HepG2 (cell line): ENCODE measurements around the gene TST. TPM values are rescaled to one million over a fixed set of nuclear protein-coding genes. Genes with fewer than 3 reads are reported as not detected.

Experiments used
- ATM ChIP-seq: fragments of 450-650 bp; IDR thresholded peaks from 2 replicates; pipeline ENCODE4 v1.7.1; 2017; ENCODE audit warnings: mild to moderate bottlenecking, borderline replicate concordance
- CENPX ChIP-seq: sonication (generic); formaldehyde crosslinking; IDR thresholded peaks from 2 replicates; pipeline ENCODE4 v1.9.0; 2021; ENCODE audit warnings: mild to moderate bottlenecking, missing genetic modification reagents, moderate library complexity
- CREM ChIP-seq, 2 experiments: sonication (generic) in 1 of 2; formaldehyde crosslinking in 1 of 2; IDR thresholded peaks; 2 replicates each; pipeline versions ENCODE4 v1.4.0 to v1.6.1; 2016 to 2020; ENCODE audit warnings: antibody characterized with exemption in 1 of 2, mild to moderate bottlenecking in 1 of 2, missing genetic modification reagents in 1 of 2
- HNRNPK ChIP-seq: fragments of 200-400 bp; formaldehyde crosslinking; IDR thresholded peaks from 2 replicates; pipeline ENCODE4 v1.6.1; 2018; ENCODE audit warnings: low read length, low read depth, moderate library complexity, mild to moderate bottlenecking; ENCODE audit not compliant: poor library complexity, severe bottlenecking
- MAF1 ChIP-seq: sonication (generic); formaldehyde crosslinking; IDR thresholded peaks from 2 replicates; pipeline ENCODE4 v1.5.0; 2020; ENCODE audit warnings: missing genetic modification reagents, borderline replicate concordance
- MTA1 ChIP-seq: sonication (generic); formaldehyde crosslinking; IDR thresholded peaks from 2 replicates; pipeline ENCODE4 v1.4.0; 2020; ENCODE audit warnings: missing genetic modification reagents, mild to moderate bottlenecking, borderline replicate concordance
- RARA ChIP-seq: IDR thresholded peaks from 2 replicates; pipeline ENCODE4 v1.6.1; 2016; ENCODE audit warnings: missing genetic modification reagents, missing compliant biosample characterization
- SP2 ChIP-seq: sonication (generic); formaldehyde crosslinking; IDR thresholded peaks from 2 replicates; pipeline ENCODE4 v1.5.1; 2020; ENCODE audit warnings: mild to moderate bottlenecking, missing genetic modification reagents
- SP4 ChIP-seq: sonication (generic); formaldehyde crosslinking; IDR thresholded peaks from 2 replicates; pipeline ENCODE4 v1.8.1; 2023; ENCODE audit warnings: mild to moderate bottlenecking, missing genetic modification reagents
- STAT5B ChIP-seq: sonication (generic); formaldehyde crosslinking; IDR thresholded peaks from 2 replicates; pipeline ENCODE4 v1.4.0; 2020; ENCODE audit warnings: missing genetic modification reagents
- ZKSCAN5 ChIP-seq: sonication (generic); formaldehyde crosslinking; IDR thresholded peaks from 2 replicates; pipeline ENCODE4 v1.5.1; 2020; ENCODE audit warnings: mild to moderate bottlenecking, missing genetic modification reagents
- ZMAT3 ChIP-seq: sonication (generic); formaldehyde crosslinking; conservative IDR thresholded peaks from 2 replicates; pipeline ENCODE4 v1.7.0; 2021; ENCODE audit warnings: missing genetic modification reagents
- ZNF121 ChIP-seq: sonication (generic); formaldehyde crosslinking; IDR thresholded peaks from 2 replicates; pipeline ENCODE4 v1.5.0; 2020; ENCODE audit warnings: mild to moderate bottlenecking, missing genetic modification reagents
- ZNF138 ChIP-seq: sonication (generic); formaldehyde crosslinking; IDR thresholded peaks from 2 replicates; pipeline ENCODE4 v1.5.0; 2020; ENCODE audit warnings: mild to moderate bottlenecking, low read depth, missing genetic modification reagents
- ZNF225 ChIP-seq: sonication (generic); formaldehyde crosslinking; IDR thresholded peaks from 2 replicates; pipeline ENCODE4 v1.4.0; 2020; ENCODE audit warnings: mild to moderate bottlenecking, missing genetic modification reagents
- ZNF564 ChIP-seq: sonication (generic); formaldehyde crosslinking; IDR thresholded peaks from 2 replicates; pipeline ENCODE4 v1.8.1; 2023; ENCODE audit warnings: mild to moderate bottlenecking, missing genetic modification reagents
- polyA plus RNA-seq, 8 experiments: library from polyadenylated mRNA; depleted of rRNA in 3 of 8; stranded (reverse) in 7 of 8; unstranded in 1 of 8; fragments of >200 nt; fragmentation: Illumina TruSeq in 4 of 8; extraction: Trizol in 4 of 8; gene quantifications; 2 replicates each; pipeline versions ENCODE4 v1.2.1 to v1.2.3, GENCODE V29; 2011 to 2016; ENCODE audit warnings: low read depth in 4 of 8, missing spikeins in 1 of 8, mixed read lengths in 1 of 8; ENCODE audit not compliant: insufficient read depth in 1 of 8
- total RNA-seq, 5 experiments: library from RNA; depleted of rRNA; stranded (reverse); fragments of >200 nt; fragmentation: Illumina TruSeq; extraction: Trizol; gene quantifications; 2 replicates each; pipeline ENCODE4 v1.2.3, GENCODE V29; 2016; ENCODE audit warnings: low read depth in 1 of 5
- TF ChIP-seq, protein P1 (sequence below): sonication (generic); formaldehyde crosslinking; IDR thresholded peaks from 2 replicates; pipeline ENCODE4 v1.4.0; 2020; ENCODE audit warnings: mild to moderate bottlenecking, missing genetic modification reagents
- TF ChIP-seq, protein P2 (sequence below): sonication (generic); formaldehyde crosslinking; IDR thresholded peaks from 2 replicates; pipeline ENCODE4 v1.4.0; 2020; ENCODE audit warnings: mild to moderate bottlenecking, missing genetic modification reagents
- TF ChIP-seq, protein P3 (sequence below): sonication (generic); formaldehyde crosslinking; IDR thresholded peaks from 2 replicates; pipeline ENCODE4 v1.4.0; 2020; ENCODE audit warnings: missing genetic modification reagents
- TF ChIP-seq, protein P4 (sequence below): sonication (generic); formaldehyde crosslinking; IDR thresholded peaks from 2 replicates; pipeline ENCODE4 v1.4.0; 2020; ENCODE audit warnings: low read depth, missing genetic modification reagents
- TF ChIP-seq, protein P5 (sequence below): sonication (generic); formaldehyde crosslinking; IDR thresholded peaks from 2 replicates; pipeline ENCODE4 v1.4.0; 2020; ENCODE audit warnings: mild to moderate bottlenecking, missing genetic modification reagents

The TST gene
- total and polyA plus RNA-seq, 2 of the 13 experiments (the other 11 are each of a cell fraction or from before 2014, with no cell fraction given): 44.6 to 63.6 TPM

DNA sequence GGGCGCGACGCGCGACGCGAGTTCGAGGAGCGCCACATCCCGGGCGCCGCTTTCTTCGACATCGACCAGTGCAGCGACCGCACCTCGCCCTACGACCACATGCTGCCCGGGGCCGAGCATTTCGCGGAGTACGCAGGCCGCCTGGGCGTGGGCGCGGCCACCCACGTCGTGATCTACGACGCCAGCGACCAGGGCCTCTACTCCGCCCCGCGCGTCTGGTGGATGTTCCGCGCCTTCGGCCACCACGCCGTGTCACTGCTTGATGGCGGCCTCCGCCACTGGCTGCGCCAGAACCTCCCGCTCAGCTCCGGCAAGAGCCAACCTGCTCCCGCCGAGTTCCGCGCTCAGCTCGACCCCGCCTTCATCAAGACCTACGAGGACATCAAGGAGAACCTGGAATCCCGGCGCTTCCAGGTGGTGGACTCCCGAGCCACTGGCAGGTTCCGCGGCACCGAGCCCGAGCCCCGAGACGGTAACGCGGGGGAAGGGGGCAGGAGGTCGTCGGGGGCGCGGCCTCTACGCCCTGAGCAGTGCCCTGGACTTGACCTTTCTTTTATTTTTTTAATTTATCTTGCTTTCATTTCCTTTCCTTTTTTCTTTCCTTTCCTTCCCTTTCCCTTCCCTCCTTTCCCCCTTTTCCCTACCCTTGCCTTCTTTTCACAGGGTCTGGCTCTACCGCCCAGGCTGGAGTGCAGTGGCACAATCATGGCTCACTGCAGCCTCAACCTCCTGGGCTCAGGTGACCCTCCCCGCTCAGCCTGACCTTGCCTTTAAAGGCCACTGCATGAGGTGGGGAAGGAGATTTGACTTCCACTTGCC, 5.3 kb upstream of the TST start (continued):
- TF ChIP-seq CENPX (CRISPR knock-in tag) (no peak), ZKSCAN5 (no peak), MTA1 (CRISPR knock-in tag) (peak; percentile 39; the same call in 1 of the 2 replicates), SP4 (CRISPR knock-in tag) (0 out of 2 replicates have a peak, but pooled peaks have one; percentile 5), ZMAT3 (no peak), RARA (CRISPR knock-in tag) (peak; percentile 30; the same call in 1 of the 2 replicates), CREM (IDR thresholded peaks at IDR 0.05) (no peak), CREM (CRISPR knock-in tag; IDR thresholded peaks at IDR 0.05) (no peak), ATM (no peak), ZNF138 (no peak), ZNF564 (CRISPR knock-in tag) (no peak), MAF1 (no peak), ZNF121 (CRISPR knock-in tag) (no peak), HNRNPK (no peak), STAT5B (CRISPR knock-in tag) (no peak), ZNF225 (no peak), SP2 (CRISPR knock-in tag) (no peak)
- TF ChIP-seq, protein P1, sequence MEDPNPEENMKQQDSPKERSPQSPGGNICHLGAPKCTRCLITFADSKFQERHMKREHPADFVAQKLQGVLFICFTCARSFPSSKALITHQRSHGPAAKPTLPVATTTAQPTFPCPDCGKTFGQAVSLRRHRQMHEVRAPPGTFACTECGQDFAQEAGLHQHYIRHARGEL (CRISPR knock-in tag): no peak
- TF ChIP-seq, protein P2, sequence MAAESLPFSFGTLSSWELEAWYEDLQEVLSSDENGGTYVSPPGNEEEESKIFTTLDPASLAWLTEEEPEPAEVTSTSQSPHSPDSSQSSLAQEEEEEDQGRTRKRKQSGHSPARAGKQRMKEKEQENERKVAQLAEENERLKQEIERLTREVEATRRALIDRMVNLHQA (CRISPR knock-in tag): no peak
- TF ChIP-seq, protein P3, sequence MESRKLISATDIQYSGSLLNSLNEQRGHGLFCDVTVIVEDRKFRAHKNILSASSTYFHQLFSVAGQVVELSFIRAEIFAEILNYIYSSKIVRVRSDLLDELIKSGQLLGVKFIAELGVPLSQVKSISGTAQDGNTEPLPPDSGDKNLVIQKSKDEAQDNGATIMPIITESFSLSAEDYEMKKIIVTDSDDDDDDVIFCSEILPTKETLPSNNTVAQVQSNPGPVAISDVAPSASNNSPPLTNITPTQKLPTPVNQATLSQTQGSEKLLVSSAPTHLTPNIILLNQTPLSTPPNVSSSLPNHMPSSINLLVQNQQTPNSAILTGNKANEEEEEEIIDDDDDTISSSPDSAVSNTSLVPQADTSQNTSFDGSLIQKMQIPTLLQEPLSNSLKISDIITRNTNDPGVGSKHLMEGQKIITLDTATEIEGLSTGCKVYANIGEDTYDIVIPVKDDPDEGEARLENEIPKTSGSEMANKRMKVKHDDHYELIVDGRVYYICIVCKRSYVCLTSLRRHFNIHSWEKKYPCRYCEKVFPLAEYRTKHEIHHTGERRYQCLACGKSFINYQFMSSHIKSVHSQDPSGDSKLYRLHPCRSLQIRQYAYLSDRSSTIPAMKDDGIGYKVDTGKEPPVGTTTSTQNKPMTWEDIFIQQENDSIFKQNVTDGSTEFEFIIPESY (CRISPR knock-in tag): peak; percentile 41
- TF ChIP-seq, protein P4, sequence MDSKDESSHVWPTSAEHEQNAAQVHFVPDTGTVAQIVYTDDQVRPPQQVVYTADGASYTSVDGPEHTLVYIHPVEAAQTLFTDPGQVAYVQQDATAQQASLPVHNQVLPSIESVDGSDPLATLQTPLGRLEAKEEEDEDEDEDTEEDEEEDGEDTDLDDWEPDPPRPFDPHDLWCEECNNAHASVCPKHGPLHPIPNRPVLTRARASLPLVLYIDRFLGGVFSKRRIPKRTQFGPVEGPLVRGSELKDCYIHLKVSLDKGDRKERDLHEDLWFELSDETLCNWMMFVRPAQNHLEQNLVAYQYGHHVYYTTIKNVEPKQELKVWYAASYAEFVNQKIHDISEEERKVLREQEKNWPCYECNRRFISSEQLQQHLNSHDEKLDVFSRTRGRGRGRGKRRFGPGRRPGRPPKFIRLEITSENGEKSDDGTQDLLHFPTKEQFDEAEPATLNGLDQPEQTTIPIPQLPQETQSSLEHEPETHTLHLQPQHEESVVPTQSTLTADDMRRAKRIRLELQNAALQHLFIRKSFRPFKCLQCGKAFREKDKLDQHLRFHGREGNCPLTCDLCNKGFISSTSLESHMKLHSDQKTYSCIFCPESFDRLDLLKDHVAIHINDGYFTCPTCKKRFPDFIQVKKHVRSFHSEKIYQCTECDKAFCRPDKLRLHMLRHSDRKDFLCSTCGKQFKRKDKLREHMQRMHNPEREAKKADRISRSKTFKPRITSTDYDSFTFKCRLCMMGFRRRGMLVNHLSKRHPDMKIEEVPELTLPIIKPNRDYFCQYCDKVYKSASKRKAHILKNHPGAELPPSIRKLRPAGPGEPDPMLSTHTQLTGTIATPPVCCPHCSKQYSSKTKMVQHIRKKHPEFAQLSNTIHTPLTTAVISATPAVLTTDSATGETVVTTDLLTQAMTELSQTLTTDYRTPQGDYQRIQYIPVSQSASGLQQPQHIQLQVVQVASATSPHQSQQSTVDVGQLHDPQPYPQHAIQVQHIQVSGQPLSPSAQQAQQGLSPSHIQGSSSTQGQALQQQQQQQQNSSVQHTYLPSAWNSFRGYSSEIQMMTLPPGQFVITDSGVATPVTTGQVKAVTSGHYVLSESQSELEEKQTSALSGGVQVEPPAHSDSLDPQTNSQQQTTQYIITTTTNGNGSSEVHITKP (CRISPR knock-in tag): no peak
- TF ChIP-seq, protein P5, sequence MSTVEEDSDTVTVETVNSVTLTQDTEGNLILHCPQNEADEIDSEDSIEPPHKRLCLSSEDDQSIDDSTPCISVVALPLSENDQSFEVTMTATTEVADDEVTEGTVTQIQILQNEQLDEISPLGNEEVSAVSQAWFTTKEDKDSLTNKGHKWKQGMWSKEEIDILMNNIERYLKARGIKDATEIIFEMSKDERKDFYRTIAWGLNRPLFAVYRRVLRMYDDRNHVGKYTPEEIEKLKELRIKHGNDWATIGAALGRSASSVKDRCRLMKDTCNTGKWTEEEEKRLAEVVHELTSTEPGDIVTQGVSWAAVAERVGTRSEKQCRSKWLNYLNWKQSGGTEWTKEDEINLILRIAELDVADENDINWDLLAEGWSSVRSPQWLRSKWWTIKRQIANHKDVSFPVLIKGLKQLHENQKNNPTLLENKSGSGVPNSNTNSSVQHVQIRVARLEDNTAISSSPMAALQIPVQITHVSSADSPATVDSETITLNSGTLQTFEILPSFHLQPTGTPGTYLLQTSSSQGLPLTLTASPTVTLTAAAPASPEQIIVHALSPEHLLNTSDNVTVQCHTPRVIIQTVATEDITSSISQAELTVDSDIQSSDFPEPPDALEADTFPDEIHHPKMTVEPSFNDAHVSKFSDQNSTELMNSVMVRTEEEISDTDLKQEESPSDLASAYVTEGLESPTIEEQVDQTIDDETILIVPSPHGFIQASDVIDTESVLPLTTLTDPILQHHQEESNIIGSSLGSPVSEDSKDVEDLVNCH (CRISPR knock-in tag): no peak
